SK-N-SH (cell line): ENCODE results near the gene ARGLU1. TPM values are rescaled to one million over a fixed set of nuclear protein-coding genes. Genes with fewer than 3 reads are reported as not detected.

Experiments
- CTCF ChIA-PET: fragments of 300-600, 350-600 bp; formaldehyde crosslinking; extraction: SDS; loops from one replicate; lab custom pipeline; 2021; lab: Yijun Ruan, JAX
- POLR2A ChIA-PET: fragments of 350-600 bp; sonication (Branson Sonifier 250); formaldehyde crosslinking; extraction: SDS; loops from one replicate; lab custom pipeline; 2020; ENCODE audit warnings: antibody characterized with exemption, inconsistent platforms; lab: Yijun Ruan, JAX
- DNase-seq: peaks from one replicate; pipeline ENCODE4 v3.0.0; 2012
- H2AFZ ChIP-seq: fragments of 200-600 bp; sonication (generic); 2 replicates; pipeline ENCODE4 v1.8.1; 2016; ENCODE audit warnings: antibody characterized with exemption, mild to moderate bottlenecking, low read depth
- H3F3A ChIP-seq: fragments of 200-600 bp; sonication (generic); replicated peaks from 2 replicates; pipeline ENCODE3; 2016; ENCODE audit warnings: antibody characterized with exemption, mild to moderate bottlenecking; ENCODE audit not compliant: insufficient read depth
- H3K27ac ChIP-seq, 2 experiments: fragments of 200-500 bp in 1 of 2; fragments of 200-600 bp in 1 of 2; sonication (Bioruptor generic) in 1 of 2; sonication (generic), shearing (Covaris generic) in 1 of 2; 2 replicates each; pipeline versions ENCODE4 v1.5.1 to v1.6.1; 2014 to 2016; ENCODE audit warnings: low read depth in 2 of 2, inconsistent platforms in 1 of 2, low read length in 1 of 2, mild to moderate bottlenecking in 1 of 2, mixed read lengths in 1 of 2
- H3K27me3 ChIP-seq: fragments of 200-600 bp; sonication (generic), shearing (Covaris generic); 2 replicates; pipeline ENCODE4 v1.6.1; 2016; ENCODE audit warnings: mixed run types; ENCODE audit not compliant: insufficient read depth
- H3K36me3 ChIP-seq, 2 experiments: fragments of 200-500 bp in 1 of 2; fragments of 200-600 bp in 1 of 2; sonication (Bioruptor generic) in 1 of 2; sonication (generic) in 1 of 2; replicated peaks in 1 of 2; 2 replicates each; pipeline versions ENCODE3 to v1.5.1; 2014 to 2016; ENCODE audit warnings: low read length in 1 of 2, mild to moderate bottlenecking in 1 of 2; ENCODE audit not compliant: insufficient read depth in 2 of 2, control insufficient read depth in 1 of 2
- H3K4me1 ChIP-seq, 2 experiments: fragments of 200-500 bp in 1 of 2; fragments of 200-600 bp in 1 of 2; sonication (Bioruptor generic) in 1 of 2; sonication (generic), shearing (Covaris generic) in 1 of 2; 2 replicates each; pipeline versions ENCODE4 v1.5.1 to v1.6.1; 2014 to 2016; ENCODE audit warnings: low read depth in 1 of 2, low read length in 1 of 2, mixed run types in 1 of 2; ENCODE audit not compliant: insufficient read depth in 2 of 2, control insufficient read depth in 1 of 2
- H3K4me2 ChIP-seq: fragments of 200-600 bp; sonication (generic), shearing (Covaris generic); 2 replicates; pipeline ENCODE4 v1.6.1; 2017; ENCODE audit warnings: mixed run types
- H3K4me3 ChIP-seq, 2 experiments: fragments of 200-500 bp in 1 of 2; fragments of 200-600 bp in 1 of 2; sonication (Bioruptor generic) in 1 of 2; sonication (generic), shearing (Covaris generic) in 1 of 2; 2 replicates each; pipeline versions ENCODE4 v1.5.1 to v1.8.1; 2014 to 2016; ENCODE audit warnings: low read depth in 2 of 2, inconsistent platforms in 1 of 2, low read length in 1 of 2, mild to moderate bottlenecking in 1 of 2, mixed read lengths in 1 of 2, moderate library complexity in 1 of 2
- H3K79me2 ChIP-seq: fragments of 200-600 bp; sonication (generic); 2 replicates; pipeline ENCODE4 v1.8.1; 2017; ENCODE audit warnings: mild to moderate bottlenecking; ENCODE audit not compliant: insufficient read depth
- H3K9ac ChIP-seq: fragments of 200-600 bp; sonication (generic); 2 replicates; pipeline ENCODE4 v1.6.1; 2017; ENCODE audit warnings: mixed run types
- H3K9me2 ChIP-seq: fragments of 200-600 bp; sonication (generic); 2 replicates; pipeline ENCODE4 v1.6.1; 2017; ENCODE audit warnings: mixed run types
- H3K9me3 ChIP-seq: fragments of 200-600 bp; sonication (generic); 2 replicates; pipeline ENCODE4 v1.6.1; 2017; ENCODE audit warnings: mixed run types, mild to moderate bottlenecking, moderate library complexity
- H4K20me1 ChIP-seq: fragments of 200-600 bp; sonication (generic); 2 replicates; pipeline ENCODE4 v1.6.1; 2017; ENCODE audit warnings: mild to moderate bottlenecking, mixed run types; ENCODE audit not compliant: insufficient read depth
- CHD2 ChIP-seq: fragments of 150-350 bp; IDR thresholded peaks from 2 replicates; pipeline ENCODE4 v1.6.1; 2018; ENCODE audit warnings: low read length; ENCODE audit not compliant: partially characterized antibody
- CTCF ChIP-seq: fragments of 200-600 bp; sonication (generic); IDR thresholded peaks from 2 replicates; pipeline ENCODE4 v1.6.1; 2017; ENCODE audit warnings: antibody characterized with exemption, mild to moderate bottlenecking, moderate library complexity
- EP300 ChIP-seq, 2 experiments: IDR thresholded peaks; 2 replicates each; pipeline versions ENCODE4 v1.4.0 to v1.6.1; 2012; ENCODE audit warnings: borderline replicate concordance in 1 of 2, low read depth in 1 of 2, low read length in 1 of 2
- EZH2phosphoT487 ChIP-seq: fragments of 200-600 bp; sonication (generic); IDR thresholded peaks from 2 replicates; pipeline ENCODE4 v1.6.1; 2017; ENCODE audit warnings: low read depth, mixed run types, mild to moderate bottlenecking, antibody characterized with exemption, moderate library complexity, borderline replicate concordance
- FOXM1 ChIP-seq: IDR thresholded peaks from 2 replicates; pipeline ENCODE4 v1.4.0; 2012; ENCODE audit warnings: low read depth, mild to moderate bottlenecking
- GABPA ChIP-seq: IDR thresholded peaks from 2 replicates; pipeline ENCODE4 v1.4.0; 2012; ENCODE audit warnings: low read depth, mild to moderate bottlenecking
- GATA2 ChIP-seq: sonication (generic); formaldehyde crosslinking; IDR thresholded peaks from 2 replicates; pipeline ENCODE4 v1.5.0; 2020; ENCODE audit warnings: mild to moderate bottlenecking, missing genetic modification reagents
- IRF3 ChIP-seq: fragments of 150-350 bp; IDR thresholded peaks from 2 replicates; pipeline ENCODE4 v1.6.1; 2016; ENCODE audit warnings: mild to moderate bottlenecking, low read depth, low read length
- MXI1 ChIP-seq: IDR thresholded peaks from 2 replicates; pipeline ENCODE4 v1.6.1; 2012; ENCODE audit warnings: mild to moderate bottlenecking, low read depth, low read length, improper control_type of control experiment
- NFIC ChIP-seq: IDR thresholded peaks from 2 replicates; pipeline ENCODE4 v1.4.0; 2012; ENCODE audit warnings: borderline replicate concordance
- RAD21 ChIP-seq: IDR thresholded peaks from 2 replicates; pipeline ENCODE4 v1.6.1; 2012; ENCODE audit warnings: mild to moderate bottlenecking, low read length
- RCOR1 ChIP-seq: fragments of 150-350 bp; IDR thresholded peaks from 2 replicates; pipeline ENCODE4 v1.6.1; 2017; ENCODE audit warnings: antibody characterized with exemption, low read length
- RFX5 ChIP-seq: IDR thresholded peaks from 2 replicates; pipeline ENCODE4 v1.6.1; 2012; ENCODE audit warnings: mild to moderate bottlenecking, improper control_type of control experiment, low read length
- RXRA ChIP-seq: IDR thresholded peaks from 2 replicates; pipeline ENCODE4 v1.4.0; 2012; ENCODE audit warnings: low read depth, mild to moderate bottlenecking, borderline replicate concordance
- SIN3A ChIP-seq: IDR thresholded peaks from 2 replicates; pipeline ENCODE4 v1.6.1; 2012; ENCODE audit warnings: low read depth, mild to moderate bottlenecking, low read length, moderate library complexity, borderline replicate concordance
- TAF1 ChIP-seq: IDR thresholded peaks from 2 replicates; pipeline ENCODE4 v1.6.1; 2012; ENCODE audit warnings: low read depth, mild to moderate bottlenecking, low read length, moderate library complexity, borderline replicate concordance
- TEAD4 ChIP-seq: IDR thresholded peaks from 2 replicates; pipeline ENCODE4 v1.4.0; 2012; ENCODE audit warnings: mild to moderate bottlenecking, borderline replicate concordance; ENCODE audit not compliant: insufficient read depth
- USF2 ChIP-seq: fragments of 150-350 bp; IDR thresholded peaks from 2 replicates; pipeline ENCODE4 v1.6.1; 2017; ENCODE audit warnings: antibody characterized with exemption, low read length, low read depth, borderline replicate concordance
- YY1 ChIP-seq: IDR thresholded peaks from 2 replicates; pipeline ENCODE4 v1.4.0; 2012; ENCODE audit warnings: low read depth, mild to moderate bottlenecking
- WGBS: methylation state at CpG from one replicate; pipeline ENCODE4 v1.1.6; 2017; ENCODE audit warnings: low lambda C conversion rate; 5-methylcytosine and 5-hydroxymethylcytosine counted together
- polyA plus RNA-seq, 3 experiments: library from polyadenylated mRNA; depleted of rRNA; stranded (reverse); fragments of >200 nt; gene quantifications; 2 replicates each; pipeline ENCODE4 v1.2.3, GENCODE V29; 2012
- TF ChIP-seq, protein P1 (sequence below): IDR thresholded peaks from 2 replicates; pipeline ENCODE4 v1.4.0; 2012; ENCODE audit warnings: low read depth, borderline replicate concordance

Gene ARGLU1
- polyA plus RNA-seq, 1 of the 3 experiments (the other 2 are of a cell fraction), result 101 TPM

GRCh38 chr13:106612688-106613087 is 44.8 kb upstream of the ARGLU1 start:
- H3K79me2 ChIP-seq, result no peaks in the 10 kb centered on the region
- DNase-seq, result no peak
- CTCF ChIA-PET, result no interaction called here
- H3K27ac ChIP-seq, result no peak overlapping the region
- H3F3A ChIP-seq, result no peaks in the 10 kb centered on the region
- 17% methylated on average over 1 of the region's 1 CpG for WGBS
- H3K27me3 ChIP-seq, result no peaks in the 10 kb centered on the region
- no peak overlapping the region for H3K4me2 ChIP-seq
- no peak overlapping the region for H3K4me3 ChIP-seq
- no peaks in the 10 kb centered on the region for H3K36me3 ChIP-seq
- POLR2A ChIA-PET, result no interaction called here
- H3K4me1 ChIP-seq, result peaks cover 0 to 2% of the 10 kb centered on the region in 2 experiments; a peak in 1 of 4 replicates
- no peak overlapping the region for H2AFZ ChIP-seq
- no peak for TF ChIP-seq TAF1
- no peak for TF ChIP-seq TEAD4
- TF ChIP-seq NFIC, result no peak
- no peak for TF ChIP-seq CTCF
- no peak for TF ChIP-seq USF2
- no peak for TF ChIP-seq YY1
- TF ChIP-seq RCOR1, result no peak
- no peaks in the 10 kb centered on the region for H3K9me2 ChIP-seq
- H3K9me3 ChIP-seq, result no peaks in the 10 kb centered on the region
- no peaks in the 10 kb centered on the region for H4K20me1 ChIP-seq
- H3K9ac ChIP-seq, result no peak overlapping the region

DNA sequence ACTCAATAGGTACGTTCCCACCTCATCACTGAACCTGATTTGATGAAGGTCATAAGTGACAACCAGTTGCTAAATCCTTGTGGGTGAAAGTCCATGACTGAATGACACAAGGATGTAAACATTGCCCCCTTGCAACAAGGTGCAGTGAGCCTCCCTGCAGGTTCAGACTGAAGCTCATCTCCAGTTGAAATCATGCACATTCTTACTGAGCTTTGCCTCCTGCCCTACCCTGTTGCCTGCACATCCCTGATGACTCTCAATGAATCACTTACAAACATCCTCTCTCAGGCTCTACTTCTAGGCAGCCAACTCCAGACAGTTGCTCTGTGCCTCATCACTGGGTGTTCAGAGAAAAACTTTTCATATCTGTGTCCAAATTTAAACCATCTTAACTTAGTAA is 42.5 kb upstream of the ARGLU1 start:
- CTCF ChIA-PET, result interaction anchor here (1.1 kb wide), 1 partner anchor 10 kb away, joined by 3 read pairs; no protein-coding TSS in a partner anchor
- Histone ChIP-seq H3K4me3 (no peak overlapping the region), H3K9me2 (no peaks in the 10 kb centered on the region), H3K27me3 (no peaks in the 10 kb centered on the region), H4K20me1 (no peaks in the 10 kb centered on the region), H3K9me3 (no peaks in the 10 kb centered on the region), H3K36me3 (no peaks in the 10 kb centered on the region), H3F3A (no peaks in the 10 kb centered on the region), H3K4me2 (no peak overlapping the region), H3K79me2 (no peaks in the 10 kb centered on the region), H3K4me1 (peaks cover 0 to 2% of the 10 kb centered on the region in 2 experiments; a peak in 1 of 4 replicates), H3K27ac (no peak overlapping the region), H3K9ac (no peak overlapping the region), H2AFZ (no peak overlapping the region)
- DNase-seq, result no peak
- POLR2A ChIA-PET, result no interaction called here
- WGBS, result 29% methylated on average over 1 of the region's 1 CpG
- TF ChIP-seq MXI1, result no peak
- TF ChIP-seq TAF1, result no peak
- no peak for TF ChIP-seq EZH2phosphoT487
- no peak for TF ChIP-seq FOXM1
- TF ChIP-seq SIN3A, result no peak
- no peak for TF ChIP-seq GABPA
- TF ChIP-seq RXRA, result no peak
- no peak for TF ChIP-seq TEAD4
- no peak for TF ChIP-seq CHD2
- no peak for TF ChIP-seq GATA2 (CRISPR knock-in tag)
- no peak for TF ChIP-seq EP300 (IDR thresholded peaks at IDR 0.05; ENCODE audit: borderline replicate concordance in 1 of 2, low read depth in 1 of 2, low read length in 1 of 2)
- TF ChIP-seq RFX5, result no peak
- no peak for TF ChIP-seq CTCF
- TF ChIP-seq, protein P1, sequence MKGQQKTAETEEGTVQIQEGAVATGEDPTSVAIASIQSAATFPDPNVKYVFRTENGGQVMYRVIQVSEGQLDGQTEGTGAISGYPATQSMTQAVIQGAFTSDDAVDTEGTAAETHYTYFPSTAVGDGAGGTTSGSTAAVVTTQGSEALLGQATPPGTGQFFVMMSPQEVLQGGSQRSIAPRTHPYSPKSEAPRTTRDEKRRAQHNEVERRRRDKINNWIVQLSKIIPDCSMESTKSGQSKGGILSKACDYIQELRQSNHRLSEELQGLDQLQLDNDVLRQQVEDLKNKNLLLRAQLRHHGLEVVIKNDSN, result no peak
- TF ChIP-seq YY1, result no peak
- no peak for TF ChIP-seq RAD21
- TF ChIP-seq IRF3, result no peak
